Stromal cell of bone marrow (primary cell): Measurements from ENCODE around the gene KIF12.

Source experiments
- DNase-seq: peaks from one replicate; pipeline ENCODE4 v3.0.0-alpha.2; 2012; ENCODE audit warnings: low read depth

KIF12 gene

GRCh38 chr9:114065304-114065703 is 33.8 kb downstream of the KIF12 start:
- DNase-seq, result no peak

- no peak for DNase-seq
These were observed 37.1 kb downstream of the KIF12 start for GRCh38 chr9:114061830-114062474.

GRCh38 chr9:114061292-114061691 is 37.8 kb downstream of the KIF12 start:
- no peak for DNase-seq

- DNase-seq, result no peak
These were observed 38.4 kb downstream of the KIF12 start for GRCh38 chr9:114060711-114061110.

GRCh38 chr9:114060070-114060469 is 39.0 kb downstream of the KIF12 start:
- no peak for DNase-seq

GRCh38 chr9:114059047-114059803 is 39.9 kb downstream of the KIF12 start:
- DNase-seq, result no peak

- DNase-seq, result no peak
These were observed 40.4 kb downstream of the KIF12 start for GRCh38 chr9:114058688-114059046.

- DNase-seq, result no peak
These were observed 41.8 kb downstream of the KIF12 start for GRCh38 chr9:114057161-114057885.

- DNase-seq, result no peak
These were observed 42.6 kb downstream of the KIF12 start for GRCh38 chr9:114056527-114056926.

- DNase-seq, result no peak
These were observed 43.2 kb downstream of the KIF12 start for GRCh38 chr9:114055894-114056293.

- no peak for DNase-seq
These were observed 44.0 kb downstream of the KIF12 start for GRCh38 chr9:114055061-114055460.

GRCh38 chr9:114054191-114054690 is 44.9 kb downstream of the KIF12 start:
- no peak for DNase-seq

GRCh38 chr9:114053246-114054005 is 45.7 kb downstream of the KIF12 start:
- DNase-seq, result no peak

- no peak for DNase-seq
These were observed 47.4 kb downstream of the KIF12 start for GRCh38 chr9:114051706-114052105.

GRCh38 chr9:114051281-114051680 is 47.8 kb downstream of the KIF12 start:
- no peak for DNase-seq

GRCh38 chr9:114050646-114051045 is 48.4 kb downstream of the KIF12 start:
- no peak for DNase-seq

- no peak for DNase-seq
These were observed 48.9 kb downstream of the KIF12 start for GRCh38 chr9:114050226-114050568.

- no peak for DNase-seq
These were observed 49.5 kb downstream of the KIF12 start for GRCh38 chr9:114049441-114050225.

GRCh38 chr9:114048533-114049415 is 50.3 kb downstream of the KIF12 start:
- DNase-seq, result no peak

GRCh38 chr9:114047717-114048116 is 51.4 kb downstream of the KIF12 start:
- DNase-seq, result no peak
